H54 (cell line): Measurements from ENCODE around the gene PLD2.
"Not testable (repeated sequence)": the region's sequence is repeated elsewhere in the genome, so short reads cannot be mapped to it uniquely, and the experiment has no call there.

Experiments used
- DNase-seq: peaks from one replicate; pipeline ENCODE4 v3.0.0; 2011; ENCODE audit warnings: low spot score, mixed read lengths; ENCODE audit not compliant: insufficient read length
- FAIRE-seq: peaks from 3 replicates; lab custom pipeline; 2011; peaks lifted over from hg19 to GRCh38; lab: Jason Lieb, UNC
- POLR2A ChIP-seq: IDR thresholded peaks from 2 replicates; pipeline ENCODE4 v1.6.1; 2011; ENCODE audit warnings: low read depth, mild to moderate bottlenecking, low read length

PLD2 gene

DNA sequence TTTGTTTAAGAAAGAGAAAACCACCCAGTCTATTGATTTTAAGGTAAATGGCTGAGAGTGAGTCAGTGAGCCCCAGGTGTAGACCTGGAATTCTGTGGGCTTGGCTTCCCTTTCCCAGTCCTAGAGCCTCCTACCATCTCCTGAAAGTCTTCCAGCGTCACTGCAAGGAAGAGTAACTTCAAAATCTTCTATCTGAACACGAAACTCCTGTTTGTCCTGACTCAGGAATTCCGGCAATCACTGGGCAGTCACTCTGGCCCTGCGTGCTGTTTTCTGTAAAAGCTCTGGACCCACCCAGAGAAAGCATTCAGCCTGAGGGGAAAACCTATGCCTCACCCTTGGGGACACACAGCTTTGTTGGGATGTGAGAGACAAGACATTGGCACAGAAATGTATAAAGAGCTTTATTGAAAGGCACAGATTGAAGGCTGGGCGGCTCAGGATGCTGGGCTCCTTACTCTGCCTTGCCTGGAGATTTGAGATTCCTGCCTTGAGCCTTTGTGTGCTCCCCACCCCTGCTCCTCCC is 42.1 kb downstream of the PLD2 start:
- DNase-seq (no peak), FAIRE-seq (no peak)
- no peak for TF ChIP-seq POLR2A

DNA sequence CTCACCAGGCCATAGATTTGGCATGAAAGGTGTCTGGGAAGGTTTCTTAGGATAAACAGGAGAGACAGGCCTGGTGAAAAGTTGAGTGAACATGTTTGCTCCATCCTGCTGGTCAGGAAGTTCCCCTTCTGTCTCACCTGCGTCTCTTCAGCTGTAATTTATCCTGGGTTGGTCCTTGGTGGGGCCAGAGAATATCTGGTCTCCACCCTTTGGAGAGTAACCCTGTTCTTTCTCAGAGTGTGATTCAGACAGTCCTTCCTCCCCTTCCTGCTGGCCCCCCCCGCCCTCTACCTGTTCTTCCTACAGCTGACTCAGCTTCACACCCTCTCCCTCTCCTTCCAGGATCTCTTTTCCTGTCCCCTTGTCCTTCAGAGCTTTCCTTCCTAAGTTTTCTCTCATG is 43.3 kb downstream of the PLD2 start:
- TF ChIP-seq POLR2A: no peak
- no peak for DNase-seq
- no peak for FAIRE-seq

DNA sequence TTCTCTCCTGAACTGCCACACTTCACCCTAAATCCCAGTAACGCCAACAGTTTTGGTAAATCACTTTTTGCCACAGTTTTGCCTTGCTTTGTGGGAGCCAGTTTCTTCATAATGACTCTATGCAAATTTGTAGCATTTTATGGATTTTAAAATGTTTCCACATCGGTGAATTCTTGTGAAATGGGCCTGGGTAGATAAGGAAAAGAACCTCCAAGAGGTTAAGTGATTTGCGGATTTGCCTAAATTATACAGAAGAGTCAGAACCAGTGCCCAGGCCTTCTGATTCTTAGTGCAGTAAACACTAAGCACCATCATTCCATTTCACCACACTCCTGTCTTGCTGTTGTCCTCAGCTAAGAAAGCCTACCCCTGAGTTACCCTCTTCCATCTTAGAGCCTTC is 44.1 kb downstream of the PLD2 start:
- no peak for FAIRE-seq
- no peak for TF ChIP-seq POLR2A
- DNase-seq: no peak

DNA sequence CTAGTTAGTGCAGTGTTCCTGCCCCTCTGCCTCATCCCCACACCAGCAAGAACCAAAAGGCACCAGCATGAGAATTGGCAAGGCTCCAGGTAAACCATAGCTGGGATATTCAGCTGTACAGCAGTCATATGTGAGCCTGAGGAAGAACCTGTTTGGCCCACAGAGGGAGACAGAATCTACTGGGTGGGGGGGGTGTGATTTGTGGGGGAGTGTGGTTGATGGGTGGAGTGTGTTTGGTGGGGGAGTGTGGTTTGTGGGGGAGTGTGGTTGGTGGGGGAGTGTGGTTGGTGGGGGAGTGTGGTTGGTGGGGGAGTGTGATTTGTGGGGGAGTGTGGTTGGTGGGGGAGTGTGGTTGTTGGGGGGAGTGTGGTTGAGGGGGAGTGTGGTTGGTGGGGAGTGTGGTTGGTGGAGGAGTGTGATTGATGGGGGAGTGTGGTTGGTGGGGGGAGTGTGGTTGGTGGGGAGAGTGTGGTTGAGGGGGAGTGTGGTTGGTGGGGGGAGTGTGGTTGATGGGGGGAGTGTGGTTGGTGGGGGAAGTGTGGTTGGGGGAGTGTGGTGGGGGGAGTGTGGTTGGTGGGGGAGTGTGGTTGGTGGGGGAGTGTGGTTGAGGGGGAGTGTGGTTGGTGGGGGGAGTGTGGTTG is 45.7 kb downstream of the PLD2 start:
- DNase-seq: no peak
- FAIRE-seq: no peak
- TF ChIP-seq POLR2A: no peak

DNA sequence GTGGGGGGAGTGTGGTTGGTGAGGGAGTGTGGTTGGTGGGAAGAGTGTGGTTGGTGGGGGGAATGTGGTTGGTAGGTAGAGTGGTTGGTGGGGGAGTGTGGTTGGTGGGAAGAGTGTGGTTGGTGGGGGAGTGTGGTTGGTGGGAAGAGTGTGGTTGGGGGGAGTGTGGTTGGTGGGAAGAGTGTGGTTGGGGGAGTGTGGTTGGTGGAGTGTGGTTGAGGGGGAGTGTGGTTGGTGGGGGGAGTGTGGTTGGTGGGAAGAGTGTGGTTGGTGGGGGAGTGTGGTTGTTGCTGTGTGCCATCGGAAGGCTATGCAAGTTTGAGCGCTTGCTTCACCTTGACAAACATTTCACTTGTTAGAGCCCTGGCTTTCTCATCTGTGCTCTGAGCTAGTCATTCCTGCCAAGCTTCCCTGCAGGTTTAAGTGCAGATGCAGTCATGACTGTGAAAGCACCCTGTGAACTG is 46.3 kb downstream of the PLD2 start:
- FAIRE-seq (no peak), DNase-seq (no peak)
- TF ChIP-seq POLR2A: no peak

DNA sequence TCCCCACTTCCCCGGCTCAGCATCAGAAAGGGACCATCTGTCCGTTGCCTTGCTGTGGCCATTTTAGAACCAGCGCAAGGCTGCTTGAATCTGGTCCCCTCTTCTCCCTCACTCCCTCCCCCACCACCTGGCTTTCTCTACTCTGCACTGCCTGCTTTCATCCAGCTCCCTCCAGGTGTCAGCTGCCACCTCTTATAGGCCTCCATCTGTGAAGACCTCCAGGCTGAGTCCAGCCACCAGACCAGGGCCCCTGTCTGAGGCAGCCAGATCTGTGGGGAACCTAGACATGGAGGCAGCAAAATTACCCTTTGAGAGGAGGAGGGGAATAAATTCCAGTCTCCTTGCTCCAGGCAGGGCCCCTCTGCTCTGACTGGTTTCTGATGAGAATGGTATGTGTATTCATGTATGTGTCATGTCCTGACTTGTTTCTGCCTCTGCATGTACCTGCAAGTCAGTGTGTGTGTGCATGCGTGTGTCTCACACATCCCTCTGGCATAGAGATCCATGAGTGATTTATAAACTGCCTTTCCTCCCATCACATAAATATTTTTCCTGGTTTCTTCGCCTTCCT is 47.2 kb downstream of the PLD2 start:
- no peak for TF ChIP-seq POLR2A
- DNase-seq (no peak), FAIRE-seq (no peak)

DNA sequence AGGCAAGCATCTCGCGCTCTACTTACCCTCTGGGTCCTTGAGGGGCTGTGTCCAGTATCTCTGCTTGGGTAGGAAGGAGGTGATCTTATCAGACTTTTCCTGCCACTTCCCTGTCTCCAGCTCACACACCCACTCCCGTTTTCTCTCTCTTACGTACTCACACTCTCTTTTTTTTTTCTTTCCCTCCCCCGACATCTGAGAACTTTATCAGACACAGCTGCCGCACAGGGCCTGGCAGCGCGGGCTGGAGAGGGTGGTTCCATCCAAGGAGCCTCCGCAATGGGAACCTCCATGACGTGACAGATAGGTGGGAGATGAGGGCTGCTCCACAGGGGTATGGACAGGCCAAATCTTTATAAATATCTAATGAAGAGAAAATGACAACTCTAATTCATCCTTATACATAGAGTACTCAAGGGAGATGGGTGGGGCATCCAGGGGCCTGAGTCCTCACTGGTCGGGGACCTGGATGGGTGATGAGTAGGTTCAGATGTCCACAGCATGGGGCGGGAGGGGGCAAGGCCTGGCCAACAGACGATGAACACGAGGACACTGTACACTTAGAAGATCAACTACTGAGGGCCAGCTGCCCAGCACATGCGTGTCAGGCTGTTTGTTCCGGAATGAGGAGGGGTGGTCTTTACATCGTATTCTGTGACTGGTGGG is 49.5 kb downstream of the PLD2 start:
- TF ChIP-seq POLR2A: no peak
- DNase-seq (no peak), FAIRE-seq (no peak)

DNA sequence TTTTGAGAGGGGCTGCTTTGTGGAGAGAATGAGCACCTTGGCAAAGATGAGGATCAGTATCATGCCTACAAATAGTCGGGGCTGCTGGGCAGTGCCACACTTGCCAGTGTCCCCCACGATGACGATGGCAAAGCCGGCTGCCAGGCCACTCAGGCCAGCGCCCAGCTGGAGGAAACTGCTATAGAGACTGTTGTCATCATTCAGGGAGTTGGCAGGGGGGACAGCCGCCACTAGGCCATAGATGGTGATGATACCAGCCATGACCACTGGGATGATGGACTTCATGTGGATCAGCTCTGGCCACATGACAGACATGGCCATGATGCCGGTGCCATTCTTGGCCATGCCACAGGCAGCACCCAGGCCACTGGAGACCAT is 50.0 kb downstream of the PLD2 start:
- TF ChIP-seq POLR2A: no peak
- FAIRE-seq: no peak
- DNase-seq: no peak

DNA sequence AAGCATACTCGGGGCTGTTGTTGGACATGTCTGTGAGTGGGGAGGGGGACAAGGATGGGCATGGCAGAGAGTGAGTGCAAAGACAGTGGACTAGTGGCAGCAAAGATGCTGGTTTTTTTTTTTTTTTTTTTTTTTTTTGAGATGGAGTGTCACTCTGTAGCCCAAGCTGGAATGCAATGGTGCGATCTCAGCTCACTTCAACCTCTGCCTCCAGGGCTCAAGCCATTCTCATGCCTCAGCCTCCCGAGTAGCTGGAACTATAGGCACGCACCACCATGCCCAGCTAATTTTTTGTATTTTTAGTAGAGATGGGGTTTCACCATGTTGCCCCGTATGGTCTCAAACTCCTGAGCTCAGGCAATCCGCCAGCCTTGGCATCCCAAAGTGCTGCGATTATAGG is 50.4 kb downstream of the PLD2 start:
- FAIRE-seq, DNase-seq: not testable (repeated sequence)

DNA sequence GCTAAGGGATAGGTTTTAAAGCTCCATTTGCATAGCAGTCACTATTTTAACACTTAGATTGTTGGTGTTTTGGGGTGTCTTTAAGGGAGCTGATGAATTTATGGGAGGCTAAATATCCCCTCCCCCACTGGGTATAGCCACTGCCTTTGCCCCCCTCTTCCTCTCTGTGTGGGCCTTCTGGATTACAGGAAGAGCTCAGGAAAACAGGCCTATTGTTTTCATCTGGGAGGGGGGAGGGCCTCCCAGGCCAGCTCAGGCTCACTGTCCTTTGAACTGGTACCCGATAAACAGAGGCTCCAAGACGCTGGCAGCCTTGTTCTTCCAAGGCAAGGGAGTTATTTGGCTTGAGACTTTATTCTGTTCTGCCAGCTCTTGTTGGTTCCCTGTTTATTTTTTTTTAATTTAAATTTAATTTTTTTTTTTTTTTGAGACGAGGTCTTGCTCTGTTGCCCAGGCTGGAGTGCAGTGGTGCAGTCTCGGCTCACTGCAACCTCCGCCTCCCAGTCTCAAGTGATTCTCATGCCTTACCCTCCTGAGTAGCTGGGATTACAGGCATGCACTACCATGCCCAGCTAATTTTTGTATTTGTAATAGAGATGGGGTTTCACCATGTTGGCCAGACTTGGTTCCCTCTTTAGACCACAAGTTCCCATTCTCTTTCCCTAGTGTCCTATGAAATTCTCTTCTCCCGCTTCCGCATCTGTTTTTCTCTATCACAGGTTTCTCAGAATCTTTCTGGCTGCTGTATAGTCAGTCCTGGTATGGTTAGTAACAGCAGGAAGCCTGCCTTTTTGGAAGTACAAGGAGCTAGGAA is 51.3 kb downstream of the PLD2 start:
- TF ChIP-seq POLR2A: no peak
- FAIRE-seq (no peak), DNase-seq (no peak)

DNA sequence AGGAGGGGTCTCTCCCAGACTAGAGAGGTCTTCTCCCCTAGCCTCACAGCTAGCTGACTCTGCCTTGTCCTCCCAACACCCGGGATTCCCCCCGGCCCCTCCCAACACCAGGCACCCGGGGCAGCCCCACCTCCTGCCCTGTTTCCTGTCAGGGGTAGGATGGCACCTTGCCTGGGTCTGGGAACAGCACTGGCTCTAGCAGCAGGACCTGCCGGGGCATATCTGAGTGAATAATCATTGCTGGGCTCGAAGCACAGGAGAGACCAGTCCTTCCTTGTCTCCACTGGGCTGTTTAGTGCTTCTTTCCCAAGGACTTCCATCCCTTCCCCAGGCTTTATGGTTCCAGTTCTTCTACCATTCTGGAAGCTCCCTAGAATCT is 51.9 kb downstream of the PLD2 start:
- peak; percentile 80 for DNase-seq
- no peak for TF ChIP-seq POLR2A
- FAIRE-seq: peak; percentile 30

DNA sequence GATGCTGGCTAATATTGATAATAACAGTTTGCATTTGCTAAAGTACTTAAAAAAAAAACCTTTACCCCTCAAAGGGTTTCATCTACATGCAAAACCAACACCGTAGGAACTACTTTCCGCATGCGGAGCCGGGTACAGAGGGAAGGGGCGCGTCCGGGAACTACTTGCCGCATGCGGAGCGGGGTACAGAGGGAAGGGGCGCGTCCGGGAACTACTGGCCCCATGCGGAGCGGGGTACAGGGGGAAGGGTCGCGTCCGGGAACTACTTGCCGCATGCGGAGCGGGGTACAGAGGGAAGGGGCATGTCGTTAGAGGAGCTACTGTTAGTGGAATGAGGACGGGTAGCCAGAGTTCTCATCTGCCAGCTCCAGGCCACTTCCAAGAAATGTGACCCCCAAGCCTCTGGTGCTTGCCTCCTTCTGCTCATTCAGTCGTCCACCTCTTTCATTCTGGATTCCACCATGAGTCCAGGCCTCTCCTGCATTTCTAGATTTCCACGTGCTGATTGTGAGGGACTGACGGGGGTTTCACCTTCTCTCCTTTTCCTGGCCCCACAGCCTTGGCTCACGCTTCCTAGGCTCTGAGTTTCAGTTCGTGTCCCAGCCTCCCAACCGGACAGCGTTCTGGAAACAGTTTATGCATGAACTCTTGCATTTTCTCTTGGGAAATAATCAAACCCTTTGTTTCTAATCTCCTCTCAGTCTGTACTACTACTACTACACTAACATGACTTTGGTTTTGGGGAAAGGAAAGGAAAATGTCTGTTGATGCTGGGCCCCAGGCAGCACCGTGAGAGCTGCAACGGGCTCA is 53.1 kb downstream of the PLD2 start:
- DNase-seq: no peak
- TF ChIP-seq POLR2A: no peak
- FAIRE-seq: no peak

DNA sequence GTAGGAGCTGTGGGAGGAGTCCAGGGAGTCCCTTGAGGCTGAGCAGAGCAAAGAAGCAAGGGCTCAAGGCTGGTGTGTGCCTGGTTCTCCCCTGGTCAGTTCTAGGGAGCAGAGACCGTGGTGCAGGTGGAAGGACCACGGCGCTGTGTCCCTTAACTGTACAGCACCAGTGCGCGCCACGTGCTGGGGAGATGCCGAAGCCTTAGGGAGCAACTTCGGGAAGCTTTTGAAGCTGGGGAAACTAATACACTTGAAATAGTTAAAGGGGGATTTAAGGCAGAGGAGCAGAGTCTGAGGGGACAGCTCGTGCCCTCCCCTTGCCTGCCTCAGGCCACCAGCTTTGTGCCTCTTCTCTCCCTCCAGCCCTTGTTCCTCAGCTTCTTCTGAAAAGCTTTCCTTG is 53.7 kb downstream of the PLD2 start:
- DNase-seq (no peak), FAIRE-seq (no peak)
- no peak for TF ChIP-seq POLR2A
